ENCODE data around the gene MYBPC2.

DNA sequence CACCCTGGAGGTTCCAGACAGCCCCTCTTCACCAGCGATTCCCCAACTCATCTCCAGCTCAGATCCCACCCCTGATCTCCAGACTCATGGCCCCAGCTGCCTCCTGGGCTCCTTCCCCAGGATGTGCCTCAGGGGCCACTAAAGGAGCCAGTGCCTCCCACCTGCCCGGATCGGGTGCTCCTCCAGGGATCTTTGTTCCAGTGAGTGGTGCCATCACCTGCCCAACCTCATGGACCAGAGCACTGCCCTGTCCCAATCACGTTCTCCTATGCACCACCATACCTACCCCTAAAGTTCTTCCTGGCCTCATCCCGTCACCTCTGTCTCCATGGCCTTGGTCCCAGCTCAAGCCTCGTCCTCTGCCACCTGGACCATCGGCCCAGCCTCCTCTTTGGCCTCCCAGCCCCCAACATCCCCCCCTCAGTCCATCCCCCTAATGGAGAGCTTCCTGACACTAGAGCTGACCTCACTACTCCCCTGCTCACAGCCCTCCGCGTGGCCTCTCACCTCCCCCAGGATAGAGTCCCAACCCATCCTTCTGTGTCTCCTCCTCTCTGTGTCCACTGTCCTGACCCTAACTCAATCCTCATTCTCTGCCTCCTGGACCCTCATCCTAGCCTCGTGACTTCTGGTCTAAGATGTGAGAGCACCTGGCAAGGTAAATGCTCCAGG is 52.7 kb downstream of the MYBPC2 start:
- no peak for TF ChIP-seq POLR2A (IDR thresholded peaks at IDR 0.05)
- TF ChIP-seq, protein P1, sequence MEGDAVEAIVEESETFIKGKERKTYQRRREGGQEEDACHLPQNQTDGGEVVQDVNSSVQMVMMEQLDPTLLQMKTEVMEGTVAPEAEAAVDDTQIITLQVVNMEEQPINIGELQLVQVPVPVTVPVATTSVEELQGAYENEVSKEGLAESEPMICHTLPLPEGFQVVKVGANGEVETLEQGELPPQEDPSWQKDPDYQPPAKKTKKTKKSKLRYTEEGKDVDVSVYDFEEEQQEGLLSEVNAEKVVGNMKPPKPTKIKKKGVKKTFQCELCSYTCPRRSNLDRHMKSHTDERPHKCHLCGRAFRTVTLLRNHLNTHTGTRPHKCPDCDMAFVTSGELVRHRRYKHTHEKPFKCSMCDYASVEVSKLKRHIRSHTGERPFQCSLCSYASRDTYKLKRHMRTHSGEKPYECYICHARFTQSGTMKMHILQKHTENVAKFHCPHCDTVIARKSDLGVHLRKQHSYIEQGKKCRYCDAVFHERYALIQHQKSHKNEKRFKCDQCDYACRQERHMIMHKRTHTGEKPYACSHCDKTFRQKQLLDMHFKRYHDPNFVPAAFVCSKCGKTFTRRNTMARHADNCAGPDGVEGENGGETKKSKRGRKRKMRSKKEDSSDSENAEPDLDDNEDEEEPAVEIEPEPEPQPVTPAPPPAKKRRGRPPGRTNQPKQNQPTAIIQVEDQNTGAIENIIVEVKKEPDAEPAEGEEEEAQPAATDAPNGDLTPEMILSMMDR (IDR thresholded peaks at IDR 0.05), result no peak

All from right lobe of liver (tissue), 4 donors.